HG02610 (cell line): ENCODE results near the gene FRA10AC1.
"Not testable (repeated sequence)": the region's sequence is repeated elsewhere in the genome, so short reads cannot be mapped to it uniquely, and the experiment has no call there.

Experiments
- ATAC-seq: cut with Tn5 transposase; IDR thresholded peaks from one replicate; pipeline ENCODE4 v1.9.1; 2021; ENCODE audit warnings: mild to moderate bottlenecking, moderate library complexity; ENCODE audit not compliant: unreplicated experiment

FRA10AC1 gene

GRCh38 chr10:93704451-93704850, 2.1 kb upstream of the FRA10AC1 start:
- no peak for ATAC-seq

DNA sequence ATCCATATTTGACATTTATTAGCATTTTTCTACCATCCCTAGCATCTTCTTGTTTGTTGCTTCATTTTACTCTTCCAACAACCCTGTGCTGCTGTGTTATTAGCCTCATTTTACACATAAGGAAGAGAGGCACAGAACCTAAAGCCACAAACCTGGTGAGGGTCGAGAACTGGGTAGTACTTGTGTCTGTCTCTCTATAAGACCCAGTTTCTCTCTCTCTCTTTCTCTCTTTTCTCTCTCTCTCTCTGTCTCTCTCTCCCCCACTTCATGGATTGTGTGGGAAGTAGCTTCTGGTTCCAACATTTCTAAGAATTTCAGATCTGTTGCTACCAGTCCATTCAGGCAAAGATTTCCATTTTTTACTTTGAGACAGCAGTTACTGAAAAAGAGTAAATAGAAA, 1.4 kb upstream of the FRA10AC1 start:
- ATAC-seq = no peak

DNA sequence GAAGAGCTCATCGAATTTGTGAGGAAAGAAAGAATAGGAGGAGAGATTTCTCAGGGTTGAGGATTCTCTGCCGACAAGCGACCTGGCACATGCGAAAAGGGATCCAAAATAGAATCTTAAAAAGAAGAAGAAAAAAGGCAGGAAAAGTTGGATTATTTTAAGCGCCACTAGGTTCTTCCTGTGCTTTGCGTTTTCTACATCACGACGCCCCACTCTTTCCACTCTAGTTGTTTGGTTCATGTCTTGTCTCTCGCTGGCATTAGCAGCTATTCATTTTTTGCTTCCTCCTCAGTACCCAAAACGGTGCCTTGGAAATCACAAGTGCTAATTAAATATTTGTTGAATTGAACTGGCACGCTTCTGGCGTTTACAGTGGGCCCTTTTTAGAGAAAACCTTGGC, 674 bp upstream of the FRA10AC1 start:
- ATAC-seq = peak; percentile 2

- ATAC-seq = peak; percentile 20
Observed at GRCh38 chr10:93701866-93702209, 554 bp downstream of the FRA10AC1 start.

DNA sequence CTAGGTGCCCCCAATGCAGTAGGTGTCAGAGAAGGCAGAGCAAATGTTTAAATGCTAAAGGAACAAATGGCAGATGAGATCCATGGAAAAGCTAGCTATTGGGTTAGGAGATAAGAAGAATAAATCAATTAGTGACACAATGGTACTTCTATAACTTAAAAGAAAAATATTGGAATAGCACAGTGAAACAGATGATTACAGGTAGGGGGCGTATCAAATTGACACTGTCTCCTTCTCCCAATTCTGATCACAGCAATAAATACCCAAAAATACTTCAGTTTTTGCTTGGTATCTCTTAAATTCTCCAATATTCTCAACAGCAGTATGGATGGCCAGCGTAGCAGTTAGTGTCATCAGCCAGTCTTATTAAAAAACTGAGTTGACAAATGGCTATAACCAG, 5.2 kb downstream of the FRA10AC1 start:
- no peak for ATAC-seq

GRCh38 chr10:93696582-93696981, 5.8 kb downstream of the FRA10AC1 start:
- ATAC-seq = not testable (repeated sequence)

DNA sequence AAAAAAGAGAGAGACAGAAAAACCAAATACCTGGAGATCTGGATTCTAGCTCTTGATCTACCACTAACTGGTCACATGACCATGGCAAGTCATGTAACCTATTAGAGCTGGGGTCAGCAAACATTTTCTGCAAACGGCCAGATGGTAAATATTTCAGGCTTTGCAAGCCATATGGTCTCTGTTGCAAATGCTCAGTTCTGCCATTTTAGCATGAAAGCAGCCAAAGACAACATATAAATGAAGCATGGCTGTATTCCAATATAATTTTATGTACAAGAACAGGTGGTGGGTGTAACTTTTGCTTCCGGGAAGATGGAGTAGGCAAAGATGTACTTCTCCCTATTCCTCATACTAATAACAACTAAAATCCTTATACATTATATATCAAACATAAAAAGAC, 6.7 kb downstream of the FRA10AC1 start:
- no peak for ATAC-seq

GRCh38 chr10:93687737-93688136, 14.7 kb downstream of the FRA10AC1 start:
- no peak for ATAC-seq

DNA sequence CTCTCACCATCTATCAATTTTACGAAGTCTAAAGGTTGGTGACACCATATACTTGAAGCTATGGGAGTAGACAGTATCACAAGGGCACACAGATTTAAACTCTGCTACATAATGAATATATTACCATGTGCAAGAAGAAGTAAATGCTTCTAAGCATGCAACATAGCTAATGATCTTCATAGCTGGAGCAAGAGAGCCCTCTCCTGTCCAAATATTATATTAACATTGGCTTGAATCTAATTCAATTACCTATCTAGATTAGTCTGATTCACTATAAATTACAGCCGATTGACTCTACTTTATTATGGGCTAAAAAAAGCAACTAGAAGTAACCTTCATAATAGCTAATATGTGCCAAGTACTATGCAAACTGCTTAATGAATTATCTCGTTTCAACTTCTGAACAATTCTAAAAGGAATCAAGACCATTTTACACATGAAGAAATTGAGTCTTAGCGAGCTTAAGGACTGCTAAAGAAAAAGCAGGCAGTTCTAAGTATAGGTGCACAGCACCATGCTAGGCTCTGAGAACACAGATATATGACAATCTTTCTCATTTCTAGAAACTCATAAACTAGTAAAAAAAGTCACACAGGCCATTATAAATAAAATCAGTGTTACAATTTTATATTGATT, 21.9 kb downstream of the FRA10AC1 start:
- no peak for ATAC-seq

DNA sequence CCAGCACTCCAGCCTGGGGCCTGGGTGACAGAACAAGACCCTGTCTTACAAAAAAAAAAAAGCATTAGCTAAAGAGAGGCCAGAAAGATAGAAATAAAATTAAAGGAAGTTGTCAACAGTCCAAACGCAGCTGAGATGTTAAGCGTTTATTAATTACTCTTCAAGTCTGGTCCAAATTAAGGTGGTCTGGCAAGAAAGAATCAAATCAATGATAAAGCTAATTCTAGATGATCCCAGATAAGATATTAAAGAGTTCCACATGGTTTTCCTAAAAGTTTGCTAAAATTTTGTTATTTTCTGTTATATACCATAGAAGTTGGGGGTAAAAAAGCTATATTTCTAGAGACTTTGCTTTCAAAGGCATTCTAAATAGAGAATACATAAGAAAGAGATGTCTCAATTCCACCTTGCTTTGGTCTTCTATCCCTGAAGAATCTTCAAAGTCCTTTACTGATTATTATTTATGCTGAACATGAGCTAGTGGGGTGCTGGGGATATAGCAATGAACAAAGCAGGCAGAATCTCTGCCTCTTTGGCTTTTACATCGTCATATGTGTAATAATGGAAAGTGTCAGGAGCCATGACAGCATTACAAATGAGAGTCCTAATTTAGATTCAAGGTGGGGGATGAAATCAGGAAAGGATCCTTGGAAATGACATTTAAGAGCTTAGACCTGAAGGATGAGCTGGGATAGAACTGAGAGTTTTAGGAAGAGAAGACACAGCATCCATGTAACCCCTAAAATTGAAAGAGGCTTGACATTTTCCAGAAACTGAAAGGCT, 23.4 kb downstream of the FRA10AC1 start:
- ATAC-seq = no peak

DNA sequence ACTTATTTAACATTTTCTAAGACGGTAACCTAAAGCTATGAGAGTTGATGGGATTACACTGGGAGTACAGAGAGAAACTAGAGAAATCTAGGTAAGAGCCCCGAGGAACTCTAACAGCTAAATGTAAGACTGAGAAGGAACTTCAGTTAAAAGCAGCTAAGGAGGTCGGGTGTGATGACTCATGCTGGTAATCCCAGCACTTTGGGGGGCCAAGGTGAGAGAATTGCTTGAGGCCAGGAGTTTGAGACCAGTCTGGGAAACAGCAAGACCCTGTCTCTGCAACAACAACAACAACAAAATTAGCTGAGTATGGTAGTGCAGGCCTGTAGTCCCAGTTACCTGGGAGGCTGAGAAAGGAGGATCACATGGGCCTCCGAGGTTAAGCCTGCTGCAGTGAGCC, 24.0 kb downstream of the FRA10AC1 start:
- ATAC-seq = no peak

DNA sequence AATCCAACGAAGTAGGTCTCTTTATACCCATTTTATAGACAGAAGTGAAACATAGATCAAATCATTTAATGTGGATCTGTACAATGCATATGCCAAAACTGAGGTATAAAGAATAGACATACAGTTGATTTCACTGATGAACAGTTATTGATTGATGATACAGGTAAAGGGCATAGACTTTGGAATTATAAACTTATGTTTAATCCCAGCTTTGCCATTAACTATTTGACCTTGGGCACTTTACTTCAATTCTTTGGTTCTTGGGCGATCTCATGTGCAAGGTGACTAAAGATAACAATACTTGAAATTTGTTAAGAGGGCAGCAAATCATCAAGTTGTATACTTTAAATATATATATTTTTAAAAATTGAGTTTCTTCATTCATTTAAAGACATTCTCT, 28.6 kb downstream of the FRA10AC1 start:
- no peak for ATAC-seq

DNA sequence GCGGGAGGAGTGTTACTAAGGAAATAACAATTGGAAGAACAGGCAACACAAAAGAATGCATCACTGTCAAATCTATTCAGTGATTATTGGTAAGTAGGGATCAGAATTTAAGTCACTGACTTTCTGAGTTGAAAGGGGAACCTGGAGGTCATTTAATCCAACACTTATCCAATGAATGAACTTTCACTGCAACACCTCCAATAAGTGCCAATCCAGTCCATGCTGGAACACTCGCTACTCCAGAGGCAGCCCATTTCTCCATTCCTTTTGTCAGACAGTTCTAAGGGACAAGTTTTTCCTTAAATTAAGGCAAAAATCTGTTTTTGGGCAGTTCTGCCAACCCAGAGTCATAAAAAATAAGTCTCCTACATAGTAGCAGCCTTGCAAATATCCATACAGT, 29.5 kb downstream of the FRA10AC1 start:
- no peak for ATAC-seq

DNA sequence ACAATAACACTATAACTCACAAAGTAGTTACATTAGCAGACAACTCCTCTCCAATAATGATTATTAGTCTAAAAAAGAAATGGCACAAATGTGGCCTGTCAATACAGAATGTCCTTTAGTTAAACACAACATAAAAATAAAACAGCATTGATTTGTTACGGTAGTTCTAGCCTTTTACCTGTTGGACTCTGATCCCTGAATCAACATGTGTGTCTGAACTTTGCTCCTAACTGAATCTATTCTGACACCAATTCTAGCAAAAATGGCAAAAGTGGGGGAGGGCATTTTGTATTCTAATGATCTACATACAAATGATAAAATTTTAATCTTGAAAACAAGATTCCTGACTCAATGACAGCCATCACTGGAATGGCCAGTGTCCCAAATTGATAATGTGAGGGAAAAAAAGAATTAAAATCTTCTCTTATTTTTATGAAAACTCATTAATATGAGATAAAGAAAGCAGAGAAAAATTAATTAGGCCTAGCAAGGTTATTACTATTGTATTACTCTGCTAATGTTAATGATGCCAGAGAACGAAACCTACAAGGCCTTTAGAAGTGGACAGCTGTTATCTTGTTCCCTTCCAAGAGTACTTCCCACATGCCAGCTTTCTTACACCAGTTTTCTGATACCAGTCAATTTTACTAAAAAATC, 30.2 kb downstream of the FRA10AC1 start:
- ATAC-seq = no peak

GRCh38 chr10:93671042-93671441, 31.4 kb downstream of the FRA10AC1 start:
- ATAC-seq = no peak

DNA sequence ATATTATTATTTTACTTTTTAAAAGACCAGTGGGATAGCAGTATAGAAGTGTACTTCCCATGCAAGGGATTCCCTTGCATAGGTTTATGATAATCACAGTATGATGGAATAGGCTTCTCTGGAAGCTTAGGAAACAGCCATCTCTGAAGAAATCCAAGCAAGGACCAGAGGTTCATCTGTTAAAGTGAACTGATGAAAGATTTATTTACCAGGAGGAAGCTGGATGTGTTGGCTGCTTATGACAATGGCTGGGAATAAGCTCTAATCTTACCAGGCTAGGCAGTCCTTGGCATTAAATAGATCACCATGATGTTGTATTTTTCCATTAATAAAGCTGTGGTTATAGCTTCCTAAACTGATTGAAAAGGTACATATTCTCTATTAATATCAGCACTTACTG, 32.0 kb downstream of the FRA10AC1 start:
- ATAC-seq = no peak

DNA sequence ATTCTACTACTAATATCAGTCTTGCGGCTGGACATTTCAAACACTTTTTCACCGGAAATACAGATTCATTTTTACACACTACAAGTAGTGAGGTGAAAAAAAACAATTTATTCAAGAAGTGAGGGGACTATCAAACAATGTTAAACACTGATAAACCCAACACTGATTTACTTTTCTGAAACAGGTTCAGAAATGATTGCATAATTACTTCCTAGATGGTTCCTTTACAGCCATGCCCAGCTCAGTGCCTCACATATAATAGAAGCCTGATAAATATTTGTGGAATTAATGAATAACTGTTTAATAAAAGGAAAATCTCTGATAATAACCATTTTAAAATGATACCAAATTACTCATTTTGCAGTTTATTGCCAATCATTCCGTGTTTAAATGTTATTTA, 34.6 kb downstream of the FRA10AC1 start:
- no peak for ATAC-seq

DNA sequence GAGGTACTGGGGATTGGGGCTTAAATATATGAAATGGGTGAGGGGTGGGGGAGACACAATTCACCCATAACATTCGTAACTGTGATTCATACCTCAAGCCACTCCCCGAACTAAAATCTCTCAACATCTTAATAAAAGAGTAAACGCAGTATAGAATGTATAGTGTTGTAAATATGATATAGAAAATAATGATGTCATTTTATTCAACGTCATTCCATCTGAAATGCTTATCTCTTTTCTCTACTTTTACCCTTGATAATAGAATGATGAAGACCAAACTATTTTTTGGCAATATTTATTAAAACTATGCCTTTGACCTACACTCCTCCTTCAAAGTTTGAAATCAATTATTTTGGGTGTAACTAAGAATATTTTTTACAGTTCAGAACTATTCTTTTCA, 36.4 kb downstream of the FRA10AC1 start:
- no peak for ATAC-seq

DNA sequence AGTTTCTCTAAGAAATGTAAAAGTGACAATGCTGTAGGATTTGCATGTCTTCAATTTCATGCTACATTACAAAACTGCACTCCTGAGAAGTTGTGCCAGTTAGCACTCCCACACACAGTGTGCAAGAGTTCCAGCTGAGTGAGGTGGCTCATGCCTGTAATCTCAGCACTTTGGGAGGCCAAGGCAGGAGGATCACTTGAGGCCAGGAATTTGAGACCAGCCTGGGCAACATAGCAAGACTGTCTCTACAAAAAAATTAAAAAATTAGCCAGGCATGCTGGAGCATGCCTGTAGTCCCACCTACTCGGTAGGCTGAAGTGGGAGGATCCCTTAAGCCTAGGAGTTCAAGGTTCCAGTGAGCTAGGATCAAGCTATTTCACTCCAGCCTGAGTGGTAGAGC, 44.6 kb downstream of the FRA10AC1 start:
- no peak for ATAC-seq

DNA sequence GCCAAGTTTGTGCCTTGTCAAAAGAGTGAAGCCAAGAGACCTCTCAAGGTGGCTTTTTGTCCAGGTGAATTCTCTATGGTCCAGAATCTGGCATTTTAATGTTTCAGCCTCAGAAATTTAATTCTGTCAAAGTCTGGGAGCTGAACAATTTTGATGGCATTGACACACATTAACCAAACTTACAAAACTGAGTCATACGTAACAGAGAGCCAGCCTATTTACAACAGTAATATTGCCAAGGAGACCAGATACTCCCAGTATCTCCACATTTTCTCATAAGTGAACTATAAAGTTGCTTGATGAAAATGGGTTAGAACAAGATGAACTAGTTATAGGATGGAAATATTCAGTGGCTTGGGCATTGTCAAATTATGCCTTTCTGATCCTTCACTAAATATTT, 46.2 kb downstream of the FRA10AC1 start:
- no peak for ATAC-seq

- no peak for ATAC-seq
Observed at GRCh38 chr10:93654201-93654600, 48.2 kb downstream of the FRA10AC1 start.

- no peak for ATAC-seq
Observed at GRCh38 chr10:93652857-93653256, 49.5 kb downstream of the FRA10AC1 start.
